ENCODE measurements around the gene TGFA.

The TGFA gene

GRCh38 chr2:70516596-70516995, 37.0 kb downstream of the TGFA start:
- TF ChIP-seq, protein P1, sequence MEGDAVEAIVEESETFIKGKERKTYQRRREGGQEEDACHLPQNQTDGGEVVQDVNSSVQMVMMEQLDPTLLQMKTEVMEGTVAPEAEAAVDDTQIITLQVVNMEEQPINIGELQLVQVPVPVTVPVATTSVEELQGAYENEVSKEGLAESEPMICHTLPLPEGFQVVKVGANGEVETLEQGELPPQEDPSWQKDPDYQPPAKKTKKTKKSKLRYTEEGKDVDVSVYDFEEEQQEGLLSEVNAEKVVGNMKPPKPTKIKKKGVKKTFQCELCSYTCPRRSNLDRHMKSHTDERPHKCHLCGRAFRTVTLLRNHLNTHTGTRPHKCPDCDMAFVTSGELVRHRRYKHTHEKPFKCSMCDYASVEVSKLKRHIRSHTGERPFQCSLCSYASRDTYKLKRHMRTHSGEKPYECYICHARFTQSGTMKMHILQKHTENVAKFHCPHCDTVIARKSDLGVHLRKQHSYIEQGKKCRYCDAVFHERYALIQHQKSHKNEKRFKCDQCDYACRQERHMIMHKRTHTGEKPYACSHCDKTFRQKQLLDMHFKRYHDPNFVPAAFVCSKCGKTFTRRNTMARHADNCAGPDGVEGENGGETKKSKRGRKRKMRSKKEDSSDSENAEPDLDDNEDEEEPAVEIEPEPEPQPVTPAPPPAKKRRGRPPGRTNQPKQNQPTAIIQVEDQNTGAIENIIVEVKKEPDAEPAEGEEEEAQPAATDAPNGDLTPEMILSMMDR (IDR thresholded peaks at IDR 0.05) = no peak

- TF ChIP-seq, protein P1 (IDR thresholded peaks at IDR 0.05) = no peak
Observed at GRCh38 chr2:70515938-70516337, 37.7 kb downstream of the TGFA start.

GRCh38 chr2:70514612-70515055, 39.0 kb downstream of the TGFA start:
- TF ChIP-seq, protein P1 (IDR thresholded peaks at IDR 0.05) = no peak

GRCh38 chr2:70513738-70514137, 39.9 kb downstream of the TGFA start:
- TF ChIP-seq, protein P1 (IDR thresholded peaks at IDR 0.05) = no peak

DNA sequence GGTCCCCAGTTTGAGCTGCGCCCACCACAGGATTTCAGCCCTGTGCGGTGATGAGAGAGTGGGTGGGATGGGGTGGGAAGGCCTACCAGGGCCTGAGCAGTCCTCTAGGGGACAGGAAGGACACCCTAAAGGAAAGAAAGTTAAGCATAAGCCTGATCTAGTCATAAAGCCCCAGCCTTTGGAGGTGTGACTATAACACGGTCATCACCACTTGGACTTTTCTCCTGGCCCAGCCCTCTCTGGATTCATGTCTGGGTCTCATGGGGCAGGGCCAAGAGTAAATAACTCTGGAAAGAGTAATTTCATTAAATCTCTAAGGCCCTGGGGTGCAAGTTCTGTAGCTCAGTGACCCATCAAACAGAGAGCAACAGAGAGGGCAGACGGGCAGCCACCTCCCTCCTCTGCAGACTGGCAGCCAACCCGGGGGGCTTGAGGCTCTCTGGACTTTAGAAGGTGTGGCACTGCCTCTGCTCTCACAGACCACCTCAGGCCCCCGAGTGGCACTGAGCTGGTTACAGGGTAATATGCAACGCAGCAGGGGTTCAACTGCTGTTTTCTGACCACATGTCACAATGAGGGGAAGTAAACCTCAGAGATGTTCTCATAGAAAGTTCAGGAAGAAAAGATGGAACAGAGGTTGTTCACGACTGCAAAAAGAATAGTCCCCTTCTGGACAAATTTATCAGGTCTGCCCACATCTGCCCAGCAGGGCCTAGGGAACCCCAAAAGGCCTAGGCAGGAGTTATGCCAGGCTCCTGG, 41.5 kb downstream of the TGFA start:
- TF ChIP-seq, protein P1 (IDR thresholded peaks at IDR 0.05) = no peak

GRCh38 chr2:70510313-70510712, 43.3 kb downstream of the TGFA start:
- TF ChIP-seq, protein P1 (IDR thresholded peaks at IDR 0.05) = no peak

- TF ChIP-seq, protein P1 (IDR thresholded peaks at IDR 0.05) = no peak
Observed at GRCh38 chr2:70509565-70509964, 44.1 kb downstream of the TGFA start.
